Duodenal mucosa (tissue), 2 donors: Measurements from ENCODE around the gene TAS2R1.

Experiments used
- H3K27ac ChIP-seq: one replicate; pipeline ENCODE4 v1.7.0; 2013; ENCODE audit warnings: low read depth, low read length
- H3K27me3 ChIP-seq, 2 donors: one replicate each; pipeline ENCODE4 v1.7.0; 2013; ENCODE audit warnings: low read length in 2 of 2, control low read depth in 1 of 2; ENCODE audit not compliant: insufficient read depth in 2 of 2, control insufficient read depth in 1 of 2
- H3K36me3 ChIP-seq, 2 donors: one replicate each; pipeline ENCODE4 v1.7.0; 2013; ENCODE audit warnings: low read length in 2 of 2, control low read depth in 1 of 2; ENCODE audit not compliant: insufficient read depth in 2 of 2, control insufficient read depth in 1 of 2
- H3K4me1 ChIP-seq, 2 donors: one replicate each; pipeline ENCODE4 v1.7.0; 2013; ENCODE audit warnings: low read length in 2 of 2, control low read depth in 1 of 2; ENCODE audit not compliant: insufficient read depth in 2 of 2, control insufficient read depth in 1 of 2
- H3K4me3 ChIP-seq, 2 donors: one replicate each; pipeline ENCODE4 v1.7.0; 2013; ENCODE audit warnings: low read length in 2 of 2, low read depth in 1 of 2
- H3K9ac ChIP-seq, 2 donors: one replicate each; pipeline ENCODE4 v1.7.0; 2013; ENCODE audit warnings: low read length in 2 of 2, low read depth in 1 of 2
- H3K9me3 ChIP-seq, 2 donors: one replicate each; pipeline ENCODE4 v1.7.0; 2013; ENCODE audit warnings: low read length in 2 of 2, control low read depth in 1 of 2; ENCODE audit not compliant: control insufficient read depth in 1 of 2

TAS2R1 gene, protein sequence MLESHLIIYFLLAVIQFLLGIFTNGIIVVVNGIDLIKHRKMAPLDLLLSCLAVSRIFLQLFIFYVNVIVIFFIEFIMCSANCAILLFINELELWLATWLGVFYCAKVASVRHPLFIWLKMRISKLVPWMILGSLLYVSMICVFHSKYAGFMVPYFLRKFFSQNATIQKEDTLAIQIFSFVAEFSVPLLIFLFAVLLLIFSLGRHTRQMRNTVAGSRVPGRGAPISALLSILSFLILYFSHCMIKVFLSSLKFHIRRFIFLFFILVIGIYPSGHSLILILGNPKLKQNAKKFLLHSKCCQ

DNA sequence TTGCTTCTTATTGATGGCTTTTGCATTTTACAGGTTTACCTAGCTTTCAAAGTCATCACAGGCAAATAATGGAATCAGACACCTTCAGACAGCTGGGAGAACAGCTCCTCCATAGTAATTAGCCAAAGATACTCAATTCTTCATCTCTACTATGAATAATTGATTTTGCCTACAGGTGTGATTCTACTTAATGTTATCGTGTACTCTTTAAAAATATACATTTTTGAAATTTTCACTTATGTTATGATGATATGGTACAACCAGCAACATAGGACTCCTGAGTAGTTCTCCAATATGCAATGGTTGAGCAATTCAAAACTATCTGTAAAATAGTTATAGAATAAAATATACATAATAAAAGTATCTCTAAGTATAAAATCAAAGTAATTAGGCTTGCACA lies at the start of gene TAS2R1:
TAS2R1 (minus strand) TSS at position 101 of the 400 bp plus-strand sequence. CDS start 319 bp downstream, outside the sequence.
- Histone ChIP-seq H3K9ac (no peak within 1 kb of the TSS), H3K4me1 (no peaks in the 10 kb centered on the region), H3K9me3 (no peaks in the 10 kb centered on the region), H3K27ac (no peak within 1 kb of the TSS), H3K27me3 (no peaks in the 10 kb centered on the region), H3K4me3 (no peak within 1 kb of the TSS), H3K36me3 (no peaks in the 10 kb centered on the region)

DNA sequence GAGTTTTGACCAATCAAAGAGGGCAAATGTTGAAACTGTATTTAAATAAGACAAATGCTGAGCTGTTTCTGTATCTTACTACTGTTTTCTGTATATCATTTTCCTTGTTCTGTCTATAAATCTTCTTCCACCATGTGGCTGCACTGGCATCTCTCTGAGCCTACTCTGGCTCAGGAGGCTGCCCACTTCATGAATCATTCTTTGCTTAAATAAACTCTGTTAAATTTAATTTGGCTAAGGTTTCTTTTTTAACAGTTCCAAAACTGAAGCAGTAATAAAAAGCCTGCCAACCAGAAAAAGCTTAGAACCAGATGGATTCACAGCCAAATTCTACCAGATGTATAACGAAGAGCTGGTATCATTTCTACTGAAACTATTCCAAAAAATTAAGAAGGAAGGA lies 40.2 kb upstream of the TAS2R1 start:
- no peaks in the 10 kb centered on the region for H3K27me3 ChIP-seq
- H3K36me3 ChIP-seq: no peaks in the 10 kb centered on the region
- no peak overlapping the region for H3K27ac ChIP-seq
- no peaks in the 10 kb centered on the region for H3K9me3 ChIP-seq
- H3K9ac ChIP-seq: no peak overlapping the region
- H3K4me1 ChIP-seq: no peaks in the 10 kb centered on the region
- H3K4me3 ChIP-seq: no peak overlapping the region

DNA sequence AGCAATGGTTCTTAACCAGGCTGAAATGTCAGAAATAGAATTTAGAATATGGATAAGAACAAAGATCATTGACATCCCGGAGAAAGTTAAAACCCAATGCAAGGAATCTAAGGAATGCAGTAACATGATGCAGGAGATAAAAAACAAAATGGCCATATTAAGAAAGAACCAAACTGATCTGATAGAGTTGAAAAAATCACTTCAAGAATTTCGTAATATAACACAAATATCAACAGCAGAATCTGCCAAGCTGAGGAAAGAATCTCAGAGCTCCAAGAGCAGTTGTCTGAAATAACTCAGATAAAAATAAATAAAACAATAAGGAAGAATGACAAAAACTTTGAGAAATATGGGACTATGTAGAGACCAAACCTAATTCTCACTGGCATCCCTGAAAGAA lies 37.8 kb upstream of the TAS2R1 start:
- H3K27ac ChIP-seq: no peak overlapping the region
- H3K27me3 ChIP-seq: no peaks in the 10 kb centered on the region
- no peaks in the 10 kb centered on the region for H3K9me3 ChIP-seq
- no peak overlapping the region for H3K9ac ChIP-seq
- H3K36me3 ChIP-seq: no peaks in the 10 kb centered on the region
- no peak overlapping the region for H3K4me3 ChIP-seq
- H3K4me1 ChIP-seq: no peaks in the 10 kb centered on the region

DNA sequence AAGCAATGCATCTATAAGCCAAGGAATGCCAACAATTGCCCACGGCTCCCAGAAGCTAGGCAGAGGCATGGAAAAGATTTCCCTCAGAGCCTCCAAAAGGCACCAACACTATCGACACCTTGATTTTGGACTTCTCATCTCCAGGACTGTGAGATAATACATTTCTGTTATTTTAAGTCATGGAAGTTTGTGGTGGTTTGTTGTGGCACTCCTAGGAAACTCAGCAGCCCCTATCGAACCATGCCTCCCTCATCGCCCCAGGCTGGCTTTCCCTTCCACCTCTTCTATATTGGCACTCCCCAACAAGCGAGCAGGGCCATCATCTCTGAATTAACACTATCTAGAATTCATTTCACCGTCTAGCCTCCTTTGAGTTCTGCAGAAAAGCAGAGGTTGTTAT lies 33.7 kb upstream of the TAS2R1 start:
- Histone ChIP-seq H3K27me3 (no peaks in the 10 kb centered on the region), H3K27ac (no peak overlapping the region), H3K9ac (no peak overlapping the region), H3K4me1 (no peaks in the 10 kb centered on the region), H3K36me3 (no peaks in the 10 kb centered on the region), H3K9me3 (no peaks in the 10 kb centered on the region), H3K4me3 (no peak overlapping the region)

DNA sequence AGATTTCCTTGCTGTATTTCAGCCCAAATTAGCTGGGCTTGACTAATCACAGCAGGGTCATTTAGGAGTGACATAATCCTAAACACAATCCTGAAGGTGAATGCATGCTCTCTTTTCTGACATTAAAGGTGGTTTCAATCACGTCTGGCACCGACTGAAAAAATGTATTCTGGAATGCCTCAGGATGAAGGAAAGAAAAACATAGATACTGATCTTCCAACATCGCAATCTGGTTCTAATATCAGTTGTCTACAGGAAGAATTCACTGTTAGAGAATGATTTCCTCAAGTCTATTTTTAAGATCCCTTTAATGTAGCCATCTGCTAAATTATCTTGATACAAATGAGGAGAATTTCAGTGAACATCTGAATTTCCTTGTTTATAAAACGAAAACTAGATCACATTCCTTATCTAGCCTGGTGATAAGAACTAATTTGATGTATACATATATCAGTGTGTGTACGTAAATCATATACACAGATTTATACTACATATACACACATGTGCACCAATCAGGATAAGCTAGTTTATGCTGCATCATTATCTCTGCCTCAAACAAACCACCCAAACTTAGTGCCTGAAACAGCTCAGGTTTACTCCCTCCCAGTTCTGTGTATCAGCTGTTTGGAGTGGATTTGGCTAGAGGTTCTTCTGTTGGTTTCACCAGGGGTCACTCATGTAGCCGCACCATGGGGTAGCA lies 31.3 kb upstream of the TAS2R1 start:
- no peaks in the 10 kb centered on the region for H3K27me3 ChIP-seq
- H3K9me3 ChIP-seq: no peaks in the 10 kb centered on the region
- H3K27ac ChIP-seq: no peak overlapping the region
- no peak overlapping the region for H3K9ac ChIP-seq
- no peaks in the 10 kb centered on the region for H3K36me3 ChIP-seq
- H3K4me1 ChIP-seq: no peaks in the 10 kb centered on the region
- no peak overlapping the region for H3K4me3 ChIP-seq

DNA sequence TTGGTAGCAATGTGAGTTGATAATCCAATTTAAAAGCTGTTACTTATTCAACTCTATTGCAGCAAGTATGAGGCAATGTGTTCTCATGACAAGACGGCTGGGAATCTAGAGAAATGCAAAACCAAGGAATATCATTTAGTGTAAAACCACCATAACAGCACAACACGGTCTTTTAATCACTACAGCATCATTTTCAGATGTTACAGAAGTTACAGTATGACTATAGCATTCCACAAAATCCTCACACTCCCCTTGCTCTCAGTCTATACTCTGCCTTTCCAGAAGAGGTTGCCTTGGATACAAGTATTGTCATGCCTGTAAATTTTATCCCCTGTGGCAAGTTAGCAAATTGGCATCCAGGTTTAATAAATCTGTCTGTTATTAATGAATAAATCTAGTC lies 28.6 kb upstream of the TAS2R1 start:
- Histone ChIP-seq H3K27ac (no peak overlapping the region), H3K9me3 (no peaks in the 10 kb centered on the region), H3K9ac (no peak overlapping the region), H3K4me1 (no peaks in the 10 kb centered on the region), H3K27me3 (no peaks in the 10 kb centered on the region), H3K36me3 (no peaks in the 10 kb centered on the region), H3K4me3 (no peak overlapping the region)

DNA sequence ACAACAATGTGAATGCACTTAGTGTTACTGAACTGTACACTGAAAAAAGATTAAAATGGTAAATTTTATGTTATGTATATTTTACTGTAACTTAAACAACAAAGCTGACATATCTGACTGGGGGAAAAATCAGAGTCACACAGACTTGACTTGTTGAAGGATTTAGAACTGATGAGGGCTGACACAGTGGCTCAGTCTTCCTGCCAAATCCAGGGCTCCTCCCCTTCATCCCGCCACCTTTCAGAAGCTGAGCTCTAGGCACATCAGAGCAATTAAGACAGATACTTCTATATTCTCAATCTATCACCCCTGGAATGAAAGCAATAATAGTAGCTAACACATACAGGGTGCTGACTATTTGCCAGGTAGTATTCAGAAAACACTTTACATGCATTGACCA lies 27.7 kb upstream of the TAS2R1 start:
- H3K9me3 ChIP-seq: no peaks in the 10 kb centered on the region
- H3K36me3 ChIP-seq: no peaks in the 10 kb centered on the region
- no peaks in the 10 kb centered on the region for H3K27me3 ChIP-seq
- no peak overlapping the region for H3K4me3 ChIP-seq
- no peaks in the 10 kb centered on the region for H3K4me1 ChIP-seq
- H3K9ac ChIP-seq: no peak overlapping the region
- H3K27ac ChIP-seq: no peak overlapping the region

DNA sequence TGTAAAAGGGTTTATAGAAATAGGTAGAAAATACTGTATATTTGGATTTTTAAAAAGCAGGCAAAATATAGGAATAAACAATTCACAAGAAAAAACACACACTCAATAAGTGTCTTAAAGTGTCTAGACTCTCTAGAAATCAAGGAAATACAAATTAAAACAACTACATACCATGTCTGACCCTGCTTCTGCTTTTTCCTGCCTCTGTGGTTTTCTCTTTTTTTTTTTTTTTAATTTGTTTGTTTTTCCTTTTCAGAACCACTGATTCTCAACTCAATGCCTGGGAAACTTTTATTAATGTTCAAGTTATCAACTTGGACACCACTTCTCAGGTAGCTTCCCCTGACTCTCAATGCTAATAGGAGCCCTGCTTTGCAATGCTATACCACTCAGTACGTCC lies 25.5 kb upstream of the TAS2R1 start:
- Histone ChIP-seq H3K4me3 (no peak overlapping the region), H3K36me3 (no peaks in the 10 kb centered on the region), H3K27ac (no peak overlapping the region), H3K27me3 (no peaks in the 10 kb centered on the region), H3K4me1 (no peaks in the 10 kb centered on the region), H3K9me3 (no peaks in the 10 kb centered on the region), H3K9ac (no peak overlapping the region)

DNA sequence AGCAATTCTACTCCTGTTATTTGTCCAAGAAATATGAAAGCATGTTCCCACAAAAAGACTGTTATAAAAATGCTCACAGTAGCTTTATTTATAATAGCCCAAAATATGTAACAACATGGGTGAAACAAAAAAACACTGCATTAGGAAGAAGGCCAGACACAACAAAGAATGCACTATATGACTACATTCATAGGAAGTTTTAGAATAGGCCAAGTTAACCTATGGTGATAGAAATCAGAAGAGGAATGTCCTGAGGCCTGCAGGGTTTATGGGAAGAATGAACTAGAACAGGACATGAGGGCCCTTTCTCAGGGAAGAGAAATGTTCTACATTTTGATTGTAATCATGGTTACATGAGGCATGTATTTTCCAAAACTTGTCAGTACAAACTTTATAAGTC lies 24.7 kb upstream of the TAS2R1 start:
- Histone ChIP-seq H3K9ac (no peak overlapping the region), H3K9me3 (no peaks in the 10 kb centered on the region), H3K27ac (no peak overlapping the region), H3K36me3 (no peaks in the 10 kb centered on the region), H3K4me3 (no peak overlapping the region), H3K27me3 (no peaks in the 10 kb centered on the region), H3K4me1 (no peaks in the 10 kb centered on the region)

DNA sequence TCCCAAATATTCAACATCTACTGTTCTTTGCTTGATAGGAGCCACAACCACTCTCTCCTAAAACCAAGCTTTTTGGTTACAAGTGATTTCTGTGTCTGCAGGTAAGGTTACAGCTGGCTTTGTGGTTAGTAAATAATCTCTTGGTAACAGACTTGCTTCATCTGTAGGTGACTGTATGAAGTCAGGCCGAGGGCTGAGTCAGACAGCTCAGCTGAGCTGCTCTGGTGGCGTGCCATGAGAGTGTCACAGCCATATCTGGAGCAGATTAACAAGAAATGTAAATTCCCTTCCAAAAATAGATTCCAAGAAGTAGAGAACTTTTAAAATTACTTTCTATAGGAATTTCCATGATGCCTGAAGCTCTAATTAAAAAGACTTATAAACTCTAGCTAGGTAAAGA lies 23.7 kb upstream of the TAS2R1 start:
- Histone ChIP-seq H3K27ac (no peak overlapping the region), H3K4me3 (no peak overlapping the region), H3K27me3 (no peaks in the 10 kb centered on the region), H3K4me1 (no peaks in the 10 kb centered on the region), H3K9me3 (no peaks in the 10 kb centered on the region), H3K9ac (no peak overlapping the region), H3K36me3 (no peaks in the 10 kb centered on the region)
